PC-9 (cell line): ENCODE data around the gene AKAP3. TPM values are rescaled to one million over a fixed set of nuclear protein-coding genes. Genes with fewer than 3 reads are reported as not detected.

Source experiments
- BruUV-seq: library from RNA; stranded (reverse); fragments of 400-500 nt; replicated peaks from 2 replicates; lab custom pipeline; 2021; lab: Mats Ljungman, UMichigan
- CTCF ChIA-PET: fragments of 300-600 bp; sonication (Branson Sonifier 250); formaldehyde crosslinking; loops from one replicate; lab custom pipeline; 2022; ENCODE audit warnings: antibody characterized with exemption; lab: Charles Lee
- POLR2A ChIA-PET: fragments of 300-600 bp; sonication (Branson Sonifier 250); formaldehyde crosslinking; loops from one replicate; lab custom pipeline; 2022; ENCODE audit warnings: antibody characterized with exemption; ENCODE audit not compliant: unreplicated experiment; lab: Charles Lee
- DNase-seq, 2 experiments: peaks; one replicate each; pipeline versions ENCODE4 v3.0.0 to v3.0.0-alpha.2; 2015 to 2022; ENCODE audit warnings: mixed read lengths in 1 of 2
- H2AFZ ChIP-seq: fragments of 200-600 bp; sonication (generic); 2 replicates; pipeline ENCODE4 v1.8.1; 2017; ENCODE audit warnings: antibody characterized with exemption
- H3F3A ChIP-seq: fragments of 200-600 bp; sonication (generic); 2 replicates; pipeline ENCODE4 v1.8.1; 2017; ENCODE audit warnings: antibody characterized with exemption, mild to moderate bottlenecking, low read depth; ENCODE audit not compliant: insufficient read depth
- H3K27ac ChIP-seq: fragments of 200-600 bp; sonication (generic); 2 replicates; pipeline ENCODE4 v1.6.1; 2016; ENCODE audit warnings: mixed run types
- H3K27me3 ChIP-seq: fragments of 200-600 bp; sonication (generic); 2 replicates; pipeline ENCODE4 v1.6.1; 2016; ENCODE audit warnings: low read depth, mixed run types; ENCODE audit not compliant: insufficient read depth
- H3K36me3 ChIP-seq: fragments of 200-600 bp; sonication (generic); 2 replicates; pipeline ENCODE4 v1.6.1; 2016; ENCODE audit warnings: low read depth, mixed run types
- H3K4me1 ChIP-seq: fragments of 200-600 bp; sonication (generic); replicated peaks from 2 replicates; pipeline ENCODE4 v1.6.1; 2016; ENCODE audit warnings: mixed run types; ENCODE audit not compliant: insufficient read depth
- H3K4me2 ChIP-seq: fragments of 200-600 bp; sonication (generic); 2 replicates; pipeline ENCODE4 v1.6.1; 2017; ENCODE audit warnings: mixed run types
- H3K4me3 ChIP-seq: fragments of 200-600 bp; sonication (generic); 2 replicates; pipeline ENCODE4 v1.6.1; 2016; ENCODE audit warnings: mixed run types
- H3K79me2 ChIP-seq: fragments of 200-600 bp; sonication (generic); 2 replicates; pipeline ENCODE4 v1.6.1; 2017; ENCODE audit warnings: low read depth, mixed run types
- H3K9me2 ChIP-seq: fragments of 200-600 bp; sonication (generic); 2 replicates; pipeline ENCODE4 v1.8.1; 2017; ENCODE audit warnings: mild to moderate bottlenecking; ENCODE audit not compliant: insufficient read depth
- H3K9me3 ChIP-seq: fragments of 200-600 bp; sonication (generic); 2 replicates; pipeline ENCODE4 v1.8.1; 2016; ENCODE audit warnings: low read depth; ENCODE audit not compliant: insufficient read depth
- H4K20me1 ChIP-seq: fragments of 200-600 bp; sonication (generic); 2 replicates; pipeline ENCODE4 v1.8.1; 2017; ENCODE audit not compliant: insufficient read depth
- CTCF ChIP-seq: fragments of 200-600 bp; sonication (generic); conservative IDR thresholded peaks from 2 replicates; pipeline ENCODE4 v1.6.1; 2017; ENCODE audit warnings: mixed run types, antibody characterized with exemption, mild to moderate bottlenecking, moderate library complexity
- EZH2 ChIP-seq: fragments of 200-600 bp; sonication (generic); IDR thresholded peaks from 2 replicates; pipeline ENCODE4 v1.8.0; 2017; ENCODE audit warnings: antibody characterized with exemption, low read depth
- intact Hi-C: fragments of 100-400 bp; cut with micrococcal nuclease; formaldehyde crosslinking; loops from one replicate; pipeline ENCODE4 v1.10.0; 2022; ENCODE audit not compliant: unreplicated experiment
- total RNA-seq: library from RNA; stranded (reverse); gene quantifications from 2 replicates; pipeline ENCODE4 v1.2.3, GENCODE V29; 2021

Gene AKAP3
- total RNA-seq, 1 experiment from 2014 or later, result 2.1 TPM

GRCh38 chr12:4567073-4567881, 81.6 kb downstream of the AKAP3 start:
- no peak overlapping the region for H3K27ac ChIP-seq
- intact Hi-C loops, result no loop called here
- H3K9me2 ChIP-seq, result no peaks in the 10 kb centered on the region
- BruUV-seq, result no TSS peak
- no peaks in the 10 kb centered on the region for H3K36me3 ChIP-seq
- H3K4me2 ChIP-seq, result no peak overlapping the region
- H3K27me3 ChIP-seq, result no peaks in the 10 kb centered on the region
- H2AFZ ChIP-seq, result no peak overlapping the region
- POLR2A ChIA-PET, result no interaction called here
- H4K20me1 ChIP-seq, result no peaks in the 10 kb centered on the region
- no peak for TF ChIP-seq CTCF
- CTCF ChIA-PET, result no interaction called here
- no peak for DNase-seq
- no peak overlapping the region for H3K4me3 ChIP-seq
- H3K79me2 ChIP-seq, result no peaks in the 10 kb centered on the region
- H3K4me1 ChIP-seq, result no peaks in the 10 kb centered on the region
- H3F3A ChIP-seq, result no peaks in the 10 kb centered on the region
- no peaks in the 10 kb centered on the region for H3K9me3 ChIP-seq

GRCh38 chr12:4566474-4566873, 82.4 kb downstream of the AKAP3 start:
- Histone ChIP-seq H3F3A (no peaks in the 10 kb centered on the region), H3K36me3 (no peaks in the 10 kb centered on the region), H4K20me1 (no peaks in the 10 kb centered on the region), H2AFZ (no peak overlapping the region), H3K9me2 (no peaks in the 10 kb centered on the region), H3K4me2 (no peak overlapping the region), H3K4me3 (no peak overlapping the region), H3K79me2 (no peaks in the 10 kb centered on the region), H3K4me1 (no peaks in the 10 kb centered on the region), H3K9me3 (no peaks in the 10 kb centered on the region), H3K27me3 (no peaks in the 10 kb centered on the region), H3K27ac (no peak overlapping the region)
- no peak for DNase-seq
- no TSS peak for BruUV-seq
- CTCF ChIA-PET, result no interaction called here
- TF ChIP-seq EZH2, result no peak
- POLR2A ChIA-PET, result no interaction called here
- intact Hi-C loops, result no loop called here

Other genes with a start within 250 kb of the AKAP3 start
- gene FGF6, start 203.2 kb downstream of the AKAP3 start, total RNA-seq, result not detected in 2 replicates
- 50.1 and 54.7 TPM in 2 replicates for gene RAD51AP1, start 110.2 kb downstream of the AKAP3 start, total RNA-seq
- gene DYRK4, start 86.8 kb downstream of the AKAP3 start, total RNA-seq, result 31.7 and 41.8 TPM in 2 replicates
- 139 and 192 TPM in 2 replicates for gene NDUFA9, start 63 bp upstream of the AKAP3 start, total RNA-seq
- gene GALNT8, start 71.3 kb upstream of the AKAP3 start, total RNA-seq, result not detected in 2 replicates